Measurements from ENCODE around the gene POLG. TPM values are rescaled to one million over a fixed set of nuclear protein-coding genes. Genes with fewer than 3 reads are reported as not detected.

POLG gene
- total and polyA plus RNA-seq, 2 experiments from 2014 or later: 28.8 to 74.1 TPM

DNA sequence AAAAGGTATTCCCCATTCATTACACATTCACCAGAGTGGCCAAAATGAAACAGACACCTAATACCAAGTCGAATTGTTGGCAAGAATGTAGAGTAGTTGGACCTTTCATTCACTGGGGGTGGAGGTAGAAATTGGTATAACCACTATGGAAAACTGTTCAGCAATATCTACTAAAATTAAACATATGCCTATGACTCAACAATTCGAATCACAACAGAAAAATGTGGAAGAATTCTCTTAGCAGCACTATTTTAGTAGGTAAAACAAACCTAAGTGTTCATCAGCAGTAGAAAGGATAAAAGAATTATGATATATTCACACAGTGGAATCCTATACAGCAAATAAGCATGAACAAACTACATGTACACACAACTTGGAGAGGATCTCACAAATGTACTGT, 30.6 kb downstream of the POLG start:
- Histone ChIP-seq H3K9me2 (ENCODE audit: insufficient read depth) (no peaks in the 10 kb centered on the region), H3K4me1 (ENCODE audit: insufficient read depth) (no peaks in the 10 kb centered on the region), H3F3A (replicated peaks; ENCODE audit: low read depth) (0 out of 2 replicates have a peak, but pooled peaks cover 3% of the 10 kb centered on the region), H2AFZ (no peak overlapping the region), H4K20me1 (replicated peaks; ENCODE audit: insufficient read depth) (no peaks in the 10 kb centered on the region; the same call in 1 of the 2 replicates), H3K27ac (ENCODE audit: low read depth) (no peak overlapping the region), H3K4me3 (no peak overlapping the region), H3K27me3 (ENCODE audit: insufficient read depth) (no peaks in the 10 kb centered on the region), H3K79me2 (replicated peaks; ENCODE audit: insufficient read depth) (no peaks in the 10 kb centered on the region), H3K36me3 (ENCODE audit: insufficient read depth) (peaks cover 73% of the 10 kb centered on the region), H3K4me2 (no peak overlapping the region)
- Mint-ChIP-seq H3K9me3 (no peaks in the 10 kb centered on the region), H3K4me1 (no peaks in the 10 kb centered on the region), H3K27me3 (ENCODE audit: insufficient read depth, low read depth, poor library complexity) (no peaks in the 10 kb centered on the region), H3K27ac (no peak overlapping the region), H3K36me3 (ENCODE audit: low read depth) (peaks cover 85% of the 10 kb centered on the region), H3K4me3 (no peak overlapping the region)
- ATAC-seq (no peak), DNase-seq (ENCODE audit: low spot score) (no peak)
- TF ChIP-seq, protein P1, sequence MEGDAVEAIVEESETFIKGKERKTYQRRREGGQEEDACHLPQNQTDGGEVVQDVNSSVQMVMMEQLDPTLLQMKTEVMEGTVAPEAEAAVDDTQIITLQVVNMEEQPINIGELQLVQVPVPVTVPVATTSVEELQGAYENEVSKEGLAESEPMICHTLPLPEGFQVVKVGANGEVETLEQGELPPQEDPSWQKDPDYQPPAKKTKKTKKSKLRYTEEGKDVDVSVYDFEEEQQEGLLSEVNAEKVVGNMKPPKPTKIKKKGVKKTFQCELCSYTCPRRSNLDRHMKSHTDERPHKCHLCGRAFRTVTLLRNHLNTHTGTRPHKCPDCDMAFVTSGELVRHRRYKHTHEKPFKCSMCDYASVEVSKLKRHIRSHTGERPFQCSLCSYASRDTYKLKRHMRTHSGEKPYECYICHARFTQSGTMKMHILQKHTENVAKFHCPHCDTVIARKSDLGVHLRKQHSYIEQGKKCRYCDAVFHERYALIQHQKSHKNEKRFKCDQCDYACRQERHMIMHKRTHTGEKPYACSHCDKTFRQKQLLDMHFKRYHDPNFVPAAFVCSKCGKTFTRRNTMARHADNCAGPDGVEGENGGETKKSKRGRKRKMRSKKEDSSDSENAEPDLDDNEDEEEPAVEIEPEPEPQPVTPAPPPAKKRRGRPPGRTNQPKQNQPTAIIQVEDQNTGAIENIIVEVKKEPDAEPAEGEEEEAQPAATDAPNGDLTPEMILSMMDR (conservative IDR thresholded peaks at IDR 0.05; ENCODE audit: low read depth in 2 of 2): no peak
- TF ChIP-seq ZNF331 (CRISPR knock-in tag; IDR thresholded peaks at IDR 0.05; ENCODE audit: low read depth) (no peak), JUNB (IDR thresholded peaks at IDR 0.05; ENCODE audit: unreplicated experiment) (no peak)
- TF ChIP-seq, protein P2, sequence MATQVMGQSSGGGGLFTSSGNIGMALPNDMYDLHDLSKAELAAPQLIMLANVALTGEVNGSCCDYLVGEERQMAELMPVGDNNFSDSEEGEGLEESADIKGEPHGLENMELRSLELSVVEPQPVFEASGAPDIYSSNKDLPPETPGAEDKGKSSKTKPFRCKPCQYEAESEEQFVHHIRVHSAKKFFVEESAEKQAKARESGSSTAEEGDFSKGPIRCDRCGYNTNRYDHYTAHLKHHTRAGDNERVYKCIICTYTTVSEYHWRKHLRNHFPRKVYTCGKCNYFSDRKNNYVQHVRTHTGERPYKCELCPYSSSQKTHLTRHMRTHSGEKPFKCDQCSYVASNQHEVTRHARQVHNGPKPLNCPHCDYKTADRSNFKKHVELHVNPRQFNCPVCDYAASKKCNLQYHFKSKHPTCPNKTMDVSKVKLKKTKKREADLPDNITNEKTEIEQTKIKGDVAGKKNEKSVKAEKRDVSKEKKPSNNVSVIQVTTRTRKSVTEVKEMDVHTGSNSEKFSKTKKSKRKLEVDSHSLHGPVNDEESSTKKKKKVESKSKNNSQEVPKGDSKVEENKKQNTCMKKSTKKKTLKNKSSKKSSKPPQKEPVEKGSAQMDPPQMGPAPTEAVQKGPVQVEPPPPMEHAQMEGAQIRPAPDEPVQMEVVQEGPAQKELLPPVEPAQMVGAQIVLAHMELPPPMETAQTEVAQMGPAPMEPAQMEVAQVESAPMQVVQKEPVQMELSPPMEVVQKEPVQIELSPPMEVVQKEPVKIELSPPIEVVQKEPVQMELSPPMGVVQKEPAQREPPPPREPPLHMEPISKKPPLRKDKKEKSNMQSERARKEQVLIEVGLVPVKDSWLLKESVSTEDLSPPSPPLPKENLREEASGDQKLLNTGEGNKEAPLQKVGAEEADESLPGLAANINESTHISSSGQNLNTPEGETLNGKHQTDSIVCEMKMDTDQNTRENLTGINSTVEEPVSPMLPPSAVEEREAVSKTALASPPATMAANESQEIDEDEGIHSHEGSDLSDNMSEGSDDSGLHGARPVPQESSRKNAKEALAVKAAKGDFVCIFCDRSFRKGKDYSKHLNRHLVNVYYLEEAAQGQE (IDR thresholded peaks at IDR 0.05; ENCODE audit: unreplicated experiment): no peak
- TF ChIP-seq, protein P3, sequence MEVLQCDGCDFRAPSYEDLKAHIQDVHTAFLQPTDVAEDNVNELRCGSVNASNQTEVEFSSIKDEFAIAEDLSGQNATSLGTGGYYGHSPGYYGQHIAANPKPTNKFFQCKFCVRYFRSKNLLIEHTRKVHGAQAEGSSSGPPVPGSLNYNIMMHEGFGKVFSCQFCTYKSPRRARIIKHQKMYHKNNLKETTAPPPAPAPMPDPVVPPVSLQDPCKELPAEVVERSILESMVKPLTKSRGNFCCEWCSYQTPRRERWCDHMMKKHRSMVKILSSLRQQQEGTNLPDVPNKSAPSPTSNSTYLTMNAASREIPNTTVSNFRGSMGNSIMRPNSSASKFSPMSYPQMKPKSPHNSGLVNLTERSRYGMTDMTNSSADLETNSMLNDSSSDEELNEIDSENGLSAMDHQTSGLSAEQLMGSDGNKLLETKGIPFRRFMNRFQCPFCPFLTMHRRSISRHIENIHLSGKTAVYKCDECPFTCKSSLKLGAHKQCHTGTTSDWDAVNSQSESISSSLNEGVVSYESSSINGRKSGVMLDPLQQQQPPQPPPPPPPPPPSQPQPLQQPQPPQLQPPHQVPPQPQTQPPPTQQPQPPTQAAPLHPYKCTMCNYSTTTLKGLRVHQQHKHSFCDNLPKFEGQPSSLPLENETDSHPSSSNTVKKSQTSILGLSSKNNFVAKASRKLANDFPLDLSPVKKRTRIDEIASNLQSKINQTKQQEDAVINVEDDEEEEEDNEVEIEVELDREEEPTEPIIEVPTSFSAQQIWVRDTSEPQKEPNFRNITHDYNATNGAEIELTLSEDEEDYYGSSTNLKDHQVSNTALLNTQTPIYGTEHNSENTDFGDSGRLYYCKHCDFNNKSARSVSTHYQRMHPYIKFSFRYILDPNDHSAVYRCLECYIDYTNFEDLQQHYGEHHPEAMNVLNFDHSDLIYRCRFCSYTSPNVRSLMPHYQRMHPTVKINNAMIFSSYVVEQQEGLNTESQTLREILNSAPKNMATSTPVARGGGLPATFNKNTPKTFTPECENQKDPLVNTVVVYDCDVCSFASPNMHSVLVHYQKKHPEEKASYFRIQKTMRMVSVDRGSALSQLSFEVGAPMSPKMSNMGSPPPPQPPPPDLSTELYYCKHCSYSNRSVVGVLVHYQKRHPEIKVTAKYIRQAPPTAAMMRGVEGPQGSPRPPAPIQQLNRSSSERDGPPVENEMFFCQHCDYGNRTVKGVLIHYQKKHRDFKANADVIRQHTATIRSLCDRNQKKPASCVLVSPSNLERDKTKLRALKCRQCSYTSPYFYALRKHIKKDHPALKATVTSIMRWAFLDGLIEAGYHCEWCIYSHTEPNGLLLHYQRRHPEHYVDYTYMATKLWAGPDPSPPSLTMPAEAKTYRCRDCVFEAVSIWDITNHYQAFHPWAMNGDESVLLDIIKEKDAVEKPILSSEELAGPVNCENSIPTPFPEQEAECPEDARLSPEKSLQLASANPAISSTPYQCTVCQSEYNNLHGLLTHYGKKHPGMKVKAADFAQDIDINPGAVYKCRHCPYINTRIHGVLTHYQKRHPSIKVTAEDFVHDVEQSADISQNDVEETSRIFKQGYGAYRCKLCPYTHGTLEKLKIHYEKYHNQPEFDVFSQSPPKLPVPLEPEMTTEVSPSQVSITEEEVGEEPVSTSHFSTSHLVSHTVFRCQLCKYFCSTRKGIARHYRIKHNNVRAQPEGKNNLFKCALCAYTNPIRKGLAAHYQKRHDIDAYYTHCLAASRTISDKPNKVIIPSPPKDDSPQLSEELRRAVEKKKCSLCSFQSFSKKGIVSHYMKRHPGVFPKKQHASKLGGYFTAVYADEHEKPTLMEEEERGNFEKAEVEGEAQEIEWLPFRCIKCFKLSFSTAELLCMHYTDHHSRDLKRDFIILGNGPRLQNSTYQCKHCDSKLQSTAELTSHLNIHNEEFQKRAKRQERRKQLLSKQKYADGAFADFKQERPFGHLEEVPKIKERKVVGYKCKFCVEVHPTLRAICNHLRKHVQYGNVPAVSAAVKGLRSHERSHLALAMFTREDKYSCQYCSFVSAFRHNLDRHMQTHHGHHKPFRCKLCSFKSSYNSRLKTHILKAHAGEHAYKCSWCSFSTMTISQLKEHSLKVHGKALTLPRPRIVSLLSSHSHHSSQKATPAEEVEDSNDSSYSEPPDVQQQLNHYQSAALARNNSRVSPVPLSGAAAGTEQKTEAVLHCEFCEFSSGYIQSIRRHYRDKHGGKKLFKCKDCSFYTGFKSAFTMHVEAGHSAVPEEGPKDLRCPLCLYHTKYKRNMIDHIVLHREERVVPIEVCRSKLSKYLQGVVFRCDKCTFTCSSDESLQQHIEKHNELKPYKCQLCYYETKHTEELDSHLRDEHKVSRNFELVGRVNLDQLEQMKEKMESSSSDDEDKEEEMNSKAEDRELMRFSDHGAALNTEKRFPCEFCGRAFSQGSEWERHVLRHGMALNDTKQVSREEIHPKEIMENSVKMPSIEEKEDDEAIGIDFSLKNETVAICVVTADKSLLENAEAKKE (CRISPR knock-in tag; IDR thresholded peaks at IDR 0.05): no peak

Data from GM23338 (cell line).